ENCODE measurements around the gene RNMT. TPM values are rescaled to one million over a fixed set of nuclear protein-coding genes. Genes with fewer than 3 reads are reported as not detected.

The RNMT gene
- total RNA-seq, 2 donors from 2014 or later: 42.5 to 47.2 TPM

DNA sequence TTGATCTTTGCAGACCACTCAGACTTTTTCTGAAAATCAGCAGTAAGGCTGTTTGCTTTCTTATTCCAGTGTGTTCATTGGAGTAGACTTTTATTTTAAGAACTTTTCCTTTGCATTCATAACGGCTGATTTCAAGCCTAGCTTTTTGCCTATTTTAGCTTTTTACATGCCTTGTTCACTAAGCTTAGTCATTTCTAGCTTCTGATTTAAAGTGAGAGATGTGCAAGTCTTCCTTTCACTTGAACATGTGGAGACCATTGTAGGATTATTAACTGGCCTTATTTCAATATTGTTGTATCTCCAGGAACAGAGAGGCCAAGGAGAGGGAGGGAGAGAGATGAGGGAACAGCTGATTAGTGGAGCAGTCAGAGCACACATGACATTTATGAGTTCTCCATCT, 32.1 kb downstream of the RNMT start:
- H3K9me3 Mint-ChIP-seq: no peaks in the 10 kb centered on the region
- H3K27me3 Mint-ChIP-seq: no peaks in the 10 kb centered on the region
- ATAC-seq: no peak
- H3K4me3 Mint-ChIP-seq: no peak overlapping the region
- peaks cover 41% of the 10 kb centered on the region for H3K36me3 Mint-ChIP-seq
- H3K4me1 Mint-ChIP-seq (ENCODE audit: low read depth in 2 of 2): peaks cover 0 to 4% of the 10 kb centered on the region in 2 donors
- H3K27ac Mint-ChIP-seq: no peak overlapping the region
- DNase-seq (ENCODE audit: low spot score): no peak

DNA sequence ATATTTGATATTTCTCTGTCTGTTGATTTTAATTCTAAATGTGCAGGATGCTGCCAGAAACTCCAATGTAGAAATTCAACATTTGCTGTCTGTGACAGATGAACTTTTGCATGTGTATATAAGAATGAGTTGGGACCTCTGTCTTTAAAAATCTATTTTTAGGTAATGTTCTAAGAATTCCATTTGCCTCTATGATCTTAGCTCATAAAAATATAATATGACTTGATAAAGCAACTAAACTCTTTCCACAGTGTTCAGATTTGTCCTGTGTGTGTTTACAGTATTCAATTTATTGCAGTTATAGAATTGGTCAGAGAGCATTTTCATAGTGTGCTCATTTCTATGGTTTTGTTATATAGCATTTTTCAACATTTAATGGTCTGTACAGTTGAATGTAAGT, 33.6 kb downstream of the RNMT start:
- ATAC-seq (no peak), DNase-seq (ENCODE audit: low spot score) (no peak)
- H3K4me1 Mint-ChIP-seq (ENCODE audit: low read depth in 2 of 2): peaks cover 0 to 4% of the 10 kb centered on the region in 2 donors
- H3K27me3 Mint-ChIP-seq: no peaks in the 10 kb centered on the region
- H3K36me3 Mint-ChIP-seq: peaks cover 40% of the 10 kb centered on the region
- H3K27ac Mint-ChIP-seq: no peak overlapping the region
- H3K9me3 Mint-ChIP-seq: peaks cover 6% of the 10 kb centered on the region
- no peak overlapping the region for H3K4me3 Mint-ChIP-seq

- peaks cover 0 to 4% of the 10 kb centered on the region in 2 donors for H3K4me1 Mint-ChIP-seq (ENCODE audit: low read depth in 2 of 2)
- ATAC-seq: no peak
Measured at GRCh38 chr18:13762690-13763439, 36.4 kb downstream of the RNMT start.

GRCh38 chr18:13775058-13775457, 48.6 kb downstream of the RNMT start:
- Mint-ChIP-seq H3K9me3 (no peaks in the 10 kb centered on the region), H3K36me3 (peaks cover 6% of the 10 kb centered on the region), H3K4me1 (ENCODE audit: low read depth in 2 of 2) (no peaks in the 10 kb centered on the region), H3K27me3 (peaks cover 7 to 13% of the 10 kb centered on the region in 2 donors), H3K27ac (no peak overlapping the region), H3K4me3 (no peak overlapping the region)
- no peak for DNase-seq (ENCODE audit: low spot score)
- ATAC-seq: no peak

More at GRCh38 chr18:13762690-13763439, 36.4 kb downstream of the RNMT start:
- Mint-ChIP-seq H3K4me3 (no peak overlapping the region), H3K27ac (no peak overlapping the region), H3K27me3 (no peaks in the 10 kb centered on the region), H3K9me3 (peaks cover 22% of the 10 kb centered on the region), H3K36me3 (peaks cover 33% of the 10 kb centered on the region)
- DNase-seq (ENCODE audit: low spot score): no peak

- Mint-ChIP-seq H3K4me3 (no peak overlapping the region), H3K36me3 (no peaks in the 10 kb centered on the region), H3K4me1 (ENCODE audit: low read depth in 2 of 2) (no peaks in the 10 kb centered on the region), H3K9me3 (no peaks in the 10 kb centered on the region), H3K27me3 (peaks cover 12 to 19% of the 10 kb centered on the region in 2 donors), H3K27ac (no peak overlapping the region)
- DNase-seq (ENCODE audit: low spot score): no peak
- no peak for ATAC-seq
Measured at GRCh38 chr18:13791181-13791580, 64.7 kb downstream of the RNMT start.

- Mint-ChIP-seq H3K4me3 (no peak overlapping the region), H3K27ac (no peak overlapping the region), H3K4me1 (ENCODE audit: low read depth in 2 of 2) (no peaks in the 10 kb centered on the region), H3K27me3 (peaks cover 21 to 28% of the 10 kb centered on the region in 2 donors), H3K9me3 (no peaks in the 10 kb centered on the region), H3K36me3 (no peaks in the 10 kb centered on the region)
- ATAC-seq (no peak), DNase-seq (ENCODE audit: low spot score) (no peak)
Measured at GRCh38 chr18:13793819-13794218, 67.3 kb downstream of the RNMT start.

- peaks cover 0 to 4% of the 10 kb centered on the region in 2 donors for H3K4me1 Mint-ChIP-seq (ENCODE audit: low read depth in 2 of 2)
- H3K27me3 Mint-ChIP-seq: peaks cover 25 to 38% of the 10 kb centered on the region in 2 donors
- no peak overlapping the region for H3K27ac Mint-ChIP-seq
- no peak for ATAC-seq
- no peak overlapping the region for H3K4me3 Mint-ChIP-seq
- no peak for DNase-seq (ENCODE audit: low spot score)
- no peaks in the 10 kb centered on the region for H3K36me3 Mint-ChIP-seq
- H3K9me3 Mint-ChIP-seq: no peaks in the 10 kb centered on the region
Measured at GRCh38 chr18:13796515-13796914, 70.0 kb downstream of the RNMT start.

GRCh38 chr18:13797157-13797611, 70.7 kb downstream of the RNMT start:
- Mint-ChIP-seq H3K4me3 (no peak overlapping the region), H3K27me3 (peaks cover 27 to 41% of the 10 kb centered on the region in 2 donors), H3K4me1 (ENCODE audit: low read depth in 2 of 2) (peaks cover 0 to 4% of the 10 kb centered on the region in 2 donors), H3K36me3 (no peaks in the 10 kb centered on the region), H3K27ac (no peak overlapping the region), H3K9me3 (no peaks in the 10 kb centered on the region)
- DNase-seq (ENCODE audit: low spot score) (no peak), ATAC-seq (no peak)

DNA sequence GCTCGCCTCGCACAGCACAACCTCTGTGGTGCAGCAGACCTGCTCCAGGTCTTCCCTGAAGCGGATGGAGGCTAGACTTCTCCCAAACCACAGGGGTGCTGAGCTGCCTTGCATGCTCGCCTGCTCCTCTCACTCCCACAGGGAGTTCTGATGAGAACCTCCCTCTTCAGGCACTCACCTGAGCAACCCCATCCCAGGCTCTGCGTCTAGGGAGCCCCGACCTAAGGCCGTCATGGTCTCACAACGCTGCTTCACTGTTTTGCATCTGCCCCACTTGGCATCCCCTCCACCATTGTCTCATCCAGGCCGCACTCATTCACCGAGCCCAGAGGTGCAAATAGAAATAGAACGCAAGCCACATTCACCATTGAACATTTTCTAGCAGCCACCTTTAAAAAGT, 72.9 kb downstream of the RNMT start:
- H3K27me3 Mint-ChIP-seq: peaks cover 40 to 43% of the 10 kb centered on the region in 2 donors
- no peaks in the 10 kb centered on the region for H3K36me3 Mint-ChIP-seq
- H3K27ac Mint-ChIP-seq: no peak overlapping the region

GRCh38 chr18:13800505-13801259, 74.2 kb downstream of the RNMT start:
- no peak overlapping the region for H3K27ac Mint-ChIP-seq
- DNase-seq (ENCODE audit: low spot score) (no peak), ATAC-seq (peak; percentile 54 to 70)
- H3K4me3 Mint-ChIP-seq: no peak overlapping the region
- peaks cover 0 to 4% of the 10 kb centered on the region in 2 donors for H3K4me1 Mint-ChIP-seq (ENCODE audit: low read depth in 2 of 2)
- peaks cover 52 to 56% of the 10 kb centered on the region in 2 donors for H3K27me3 Mint-ChIP-seq
- H3K36me3 Mint-ChIP-seq: no peaks in the 10 kb centered on the region
- no peaks in the 10 kb centered on the region for H3K9me3 Mint-ChIP-seq

More for the DNA sequence above, 72.9 kb downstream of the RNMT start:
- ATAC-seq: no peak
- peaks cover 0 to 4% of the 10 kb centered on the region in 2 donors for H3K4me1 Mint-ChIP-seq (ENCODE audit: low read depth in 2 of 2)
- DNase-seq (ENCODE audit: low spot score): no peak
- no peaks in the 10 kb centered on the region for H3K9me3 Mint-ChIP-seq
- no peak overlapping the region for H3K4me3 Mint-ChIP-seq

DNA sequence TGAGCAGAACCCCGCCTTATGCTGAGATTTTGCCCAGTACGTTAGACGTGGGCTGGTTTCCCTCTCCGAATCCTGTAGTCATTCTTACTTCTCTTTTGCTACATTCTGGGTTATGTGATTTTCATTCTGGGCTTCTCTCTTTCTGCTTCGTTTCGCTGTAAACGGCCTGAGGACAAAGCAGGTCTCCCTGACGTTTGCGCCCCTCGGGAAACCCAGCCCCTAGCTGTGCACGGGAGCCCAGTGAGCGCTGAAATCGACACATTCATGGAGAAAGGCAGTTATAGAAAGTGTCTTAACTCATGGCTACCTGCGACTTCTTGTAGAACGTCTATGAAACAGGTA, 74.8 kb downstream of the RNMT start:
- H3K4me1 Mint-ChIP-seq (ENCODE audit: low read depth in 2 of 2): peaks cover 0 to 4% of the 10 kb centered on the region in 2 donors
- no peaks in the 10 kb centered on the region for H3K36me3 Mint-ChIP-seq
- no peak overlapping the region for H3K4me3 Mint-ChIP-seq
- no peak overlapping the region for H3K27ac Mint-ChIP-seq
- H3K9me3 Mint-ChIP-seq: no peaks in the 10 kb centered on the region
- ATAC-seq: no peak
- DNase-seq (ENCODE audit: low spot score): no peak
- H3K27me3 Mint-ChIP-seq: peaks cover 57 to 62% of the 10 kb centered on the region in 2 donors

- H3K4me3 Mint-ChIP-seq: no peak overlapping the region
- no peak for DNase-seq (ENCODE audit: low spot score)
- no peaks in the 10 kb centered on the region for H3K9me3 Mint-ChIP-seq
- H3K27ac Mint-ChIP-seq: no peak overlapping the region
- peaks cover 41 to 47% of the 10 kb centered on the region in 2 donors for H3K27me3 Mint-ChIP-seq
- ATAC-seq: no peak
- peaks cover 0 to 4% of the 10 kb centered on the region in 2 donors for H3K4me1 Mint-ChIP-seq (ENCODE audit: low read depth in 2 of 2)
- H3K36me3 Mint-ChIP-seq: no peaks in the 10 kb centered on the region
Measured at GRCh38 chr18:13804305-13804704, 77.8 kb downstream of the RNMT start.

DNA sequence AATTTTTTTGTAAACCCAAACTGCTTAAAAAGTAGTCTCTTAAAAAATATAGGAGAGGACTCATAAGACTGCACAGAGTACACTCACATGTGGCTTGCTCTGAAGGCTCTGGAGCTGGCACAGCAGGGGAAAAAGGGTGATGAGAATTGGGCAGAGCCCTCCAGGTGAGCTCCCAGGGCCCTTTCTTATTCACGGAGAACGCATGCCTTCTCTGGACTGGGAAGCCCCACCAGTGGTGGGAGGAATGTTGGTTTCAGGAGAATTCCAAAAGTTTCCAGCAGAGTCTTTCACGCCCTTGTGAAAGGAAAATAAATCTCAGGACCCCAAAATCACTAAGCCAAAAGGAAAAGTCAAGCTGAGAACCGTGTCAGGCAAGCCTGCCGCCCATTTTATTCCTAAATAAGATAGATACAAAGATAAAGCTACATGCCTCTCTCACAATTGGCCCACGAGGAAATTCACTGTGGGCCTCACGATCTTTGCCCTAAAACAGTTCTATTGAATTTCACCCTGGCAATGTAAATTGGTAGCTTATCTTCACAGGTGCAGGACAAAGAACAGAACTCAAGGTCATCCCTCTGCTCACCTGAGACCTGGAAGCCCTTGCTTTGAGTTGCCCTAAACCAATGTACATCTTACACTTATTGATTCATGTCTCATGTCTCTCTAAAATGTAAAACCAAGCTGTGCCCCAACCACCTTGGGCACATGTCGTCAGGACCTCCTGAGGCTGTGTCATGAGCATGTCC, 82.0 kb downstream of the RNMT start:
- DNase-seq (ENCODE audit: low spot score): no peak
- peaks cover 28 to 32% of the 10 kb centered on the region in 2 donors for H3K27me3 Mint-ChIP-seq

More for the DNA sequence above, 82.0 kb downstream of the RNMT start:
- Mint-ChIP-seq H3K27ac (no peak overlapping the region), H3K4me1 (ENCODE audit: low read depth in 2 of 2) (peaks cover 0 to 3% of the 10 kb centered on the region in 2 donors), H3K4me3 (no peak overlapping the region), H3K36me3 (no peaks in the 10 kb centered on the region), H3K9me3 (no peaks in the 10 kb centered on the region)
- no peak for ATAC-seq
